H1 (cell line): ENCODE measurements around the gene CHST10. TPM values are rescaled to one million over a fixed set of nuclear protein-coding genes. Genes with fewer than 3 reads are reported as not detected.

Source experiments
- ATF3 ChIP-seq: IDR thresholded peaks from 2 replicates; pipeline ENCODE4 v1.6.1; 2011; ENCODE audit warnings: low read depth, mild to moderate bottlenecking, low read length; ENCODE audit not compliant: insufficient read depth
- CTCF ChIP-seq, 3 experiments: IDR thresholded peaks; 1 replicate in 2 of 3; 2 replicates in 1 of 3; pipeline versions ENCODE4 v1.5.1 to v1.6.1; 2011; ENCODE audit warnings: low read length in 3 of 3, mild to moderate bottlenecking in 3 of 3, inconsistent platforms in 2 of 3, low read depth in 1 of 3, moderate library complexity in 1 of 3; ENCODE audit not compliant: insufficient read depth in 1 of 3; ENCODE audit errors: control extremely low read depth in 1 of 3
- GABPA ChIP-seq: IDR thresholded peaks from 2 replicates; pipeline ENCODE4 v1.6.1; 2011; ENCODE audit warnings: mild to moderate bottlenecking, low read length, moderate library complexity, borderline replicate concordance; ENCODE audit not compliant: insufficient read depth
- JUND ChIP-seq: IDR thresholded peaks from 2 replicates; pipeline ENCODE4 v1.6.1; 2011; ENCODE audit warnings: mild to moderate bottlenecking, improper control_type of control experiment, low read length
- KDM1A ChIP-seq: fragments of 200-600, 300-600 bp; sonication (generic); IDR thresholded peaks from 2 replicates; pipeline ENCODE4 v1.7.1; 2016; ENCODE audit warnings: mild to moderate bottlenecking, low read length, borderline replicate concordance
- POLR2AphosphoS5 ChIP-seq: IDR thresholded peaks from 2 replicates; pipeline ENCODE4 v1.6.1; 2011; ENCODE audit warnings: low read depth, low read length
- POU5F1 ChIP-seq: IDR thresholded peaks from 2 replicates; pipeline ENCODE4 v1.6.1; 2011; ENCODE audit warnings: low read depth, mild to moderate bottlenecking, low read length, moderate library complexity
- TAF1 ChIP-seq: IDR thresholded peaks from 2 replicates; pipeline ENCODE4 v1.6.1; 2011; ENCODE audit warnings: mild to moderate bottlenecking, low read depth, low read length
- ZNF274 ChIP-seq: IDR thresholded peaks from 2 replicates; pipeline ENCODE4 v1.7.0; 2012; ENCODE audit warnings: low read length, borderline replicate concordance; ENCODE audit errors: extremely low read depth
- polyA plus RNA-seq, 7 experiments: library from polyadenylated mRNA; depleted of rRNA in 3 of 7; stranded (reverse) in 5 of 7; unstranded in 2 of 7; fragments of >200 nt in 5 of 7; fragments of 200-250 nt in 2 of 7; gene quantifications; 1 replicate in 5 of 7; 2 replicates in 1 of 7; 4 replicates in 1 of 7; pipeline versions ENCODE4 v1.2.1 to v1.2.3, GENCODE V29; 2011 to 2013; ENCODE audit warnings: missing spikeins in 2 of 7, mixed read lengths in 2 of 7
- total RNA-seq: library from RNA; stranded (reverse); fragmentation: NEBNext Ultra II Directional; extraction: Animal tissue kit (Norgen Biotek cat#: 25700); gene quantifications from 2 replicates; pipeline ENCODE4 v1.2.1, GENCODE V29; 2021

CHST10 gene
- total and polyA plus RNA-seq, 2 of the 8 experiments (the other 6 are each of a cell fraction or from before 2014, with no cell fraction given) = 27.3 to 29.1 TPM

- TF ChIP-seq CTCF (IDR thresholded peaks at IDR 0.05; ENCODE audit: control extremely low read depth in 1 of 3, insufficient read depth in 1 of 3, low read depth in 1 of 3, low read length in 3 of 3) = no peak
- TF ChIP-seq ATF3 = no peak
- TF ChIP-seq POU5F1 = no peak
- no peak for TF ChIP-seq POLR2AphosphoS5
- no peak for TF ChIP-seq ZNF274
- no peak for TF ChIP-seq JUND
- no peak for TF ChIP-seq GABPA
- TF ChIP-seq KDM1A = no peak
- no peak for TF ChIP-seq TAF1
- TF ChIP-seq, all 59 proteins: peak for 0
These were observed 27.2 kb downstream of the CHST10 start (continued) for GRCh38 chr2:100390001-100390940.
